ENCODE data around the gene SDHD. TPM values are rescaled to one million over a fixed set of nuclear protein-coding genes. Genes with fewer than 3 reads are reported as not detected.

The SDHD gene
- total and polyA plus RNA-seq, 9 of the 15 experiments (the other 6 are each of a cell fraction or from before 2014, with no cell fraction given) = 150 to 1,225 (median 215) TPM

DNA sequence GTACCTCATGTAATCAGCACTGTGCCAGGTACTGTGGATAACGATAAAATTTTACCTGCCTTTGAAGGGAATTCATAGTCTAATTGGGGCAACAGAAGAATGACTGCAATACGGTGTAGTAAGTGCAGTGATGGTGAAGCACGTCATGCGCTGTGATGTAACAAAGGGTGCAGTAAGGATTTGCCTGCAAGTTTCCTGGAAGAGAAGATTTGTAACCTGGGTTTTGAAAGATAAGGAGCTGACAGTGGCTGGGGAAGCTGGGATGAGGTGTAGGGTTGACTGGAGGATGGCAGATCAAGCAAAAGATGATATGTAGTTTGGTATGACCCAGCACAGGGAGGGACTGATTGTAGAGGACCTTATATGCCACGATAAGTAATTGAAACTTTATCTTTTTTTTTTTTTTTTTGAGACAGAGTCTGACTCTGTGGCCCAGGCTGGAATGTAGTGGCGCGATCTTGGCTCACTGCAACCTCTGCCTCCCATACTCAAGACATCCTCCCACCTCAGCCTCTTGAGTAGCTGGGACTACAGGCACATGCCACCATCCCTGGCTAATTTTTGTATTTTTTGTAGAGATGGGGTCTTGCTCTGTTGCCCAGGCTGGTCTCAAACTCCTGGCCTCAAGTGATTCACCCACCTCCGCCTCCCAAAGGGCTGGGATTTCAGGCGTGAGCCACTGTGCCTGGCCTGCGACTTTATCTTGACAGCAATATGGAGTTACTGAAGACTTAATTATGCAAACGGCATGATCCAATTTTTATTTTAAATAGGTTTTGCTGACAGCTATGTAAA lies 11.3 kb downstream of the SDHD start (continued):
- TF ChIP-seq RB1 (IDR thresholded peaks at IDR 0.05; ENCODE audit: low read depth) = no peak
- TF ChIP-seq, protein P1, sequence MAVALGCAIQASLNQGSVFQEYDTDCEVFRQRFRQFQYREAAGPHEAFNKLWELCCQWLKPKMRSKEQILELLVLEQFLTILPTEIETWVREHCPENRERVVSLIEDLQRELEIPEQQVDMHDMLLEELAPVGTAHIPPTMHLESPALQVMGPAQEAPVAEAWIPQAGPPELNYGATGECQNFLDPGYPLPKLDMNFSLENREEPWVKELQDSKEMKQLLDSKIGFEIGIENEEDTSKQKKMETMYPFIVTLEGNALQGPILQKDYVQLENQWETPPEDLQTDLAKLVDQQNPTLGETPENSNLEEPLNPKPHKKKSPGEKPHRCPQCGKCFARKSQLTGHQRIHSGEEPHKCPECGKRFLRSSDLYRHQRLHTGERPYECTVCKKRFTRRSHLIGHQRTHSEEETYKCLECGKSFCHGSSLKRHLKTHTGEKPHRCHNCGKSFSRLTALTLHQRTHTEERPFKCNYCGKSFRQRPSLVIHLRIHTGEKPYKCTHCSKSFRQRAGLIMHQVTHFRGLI (CRISPR knock-in tag; IDR thresholded peaks at IDR 0.05) = no peak
- TF ChIP-seq, protein P2, sequence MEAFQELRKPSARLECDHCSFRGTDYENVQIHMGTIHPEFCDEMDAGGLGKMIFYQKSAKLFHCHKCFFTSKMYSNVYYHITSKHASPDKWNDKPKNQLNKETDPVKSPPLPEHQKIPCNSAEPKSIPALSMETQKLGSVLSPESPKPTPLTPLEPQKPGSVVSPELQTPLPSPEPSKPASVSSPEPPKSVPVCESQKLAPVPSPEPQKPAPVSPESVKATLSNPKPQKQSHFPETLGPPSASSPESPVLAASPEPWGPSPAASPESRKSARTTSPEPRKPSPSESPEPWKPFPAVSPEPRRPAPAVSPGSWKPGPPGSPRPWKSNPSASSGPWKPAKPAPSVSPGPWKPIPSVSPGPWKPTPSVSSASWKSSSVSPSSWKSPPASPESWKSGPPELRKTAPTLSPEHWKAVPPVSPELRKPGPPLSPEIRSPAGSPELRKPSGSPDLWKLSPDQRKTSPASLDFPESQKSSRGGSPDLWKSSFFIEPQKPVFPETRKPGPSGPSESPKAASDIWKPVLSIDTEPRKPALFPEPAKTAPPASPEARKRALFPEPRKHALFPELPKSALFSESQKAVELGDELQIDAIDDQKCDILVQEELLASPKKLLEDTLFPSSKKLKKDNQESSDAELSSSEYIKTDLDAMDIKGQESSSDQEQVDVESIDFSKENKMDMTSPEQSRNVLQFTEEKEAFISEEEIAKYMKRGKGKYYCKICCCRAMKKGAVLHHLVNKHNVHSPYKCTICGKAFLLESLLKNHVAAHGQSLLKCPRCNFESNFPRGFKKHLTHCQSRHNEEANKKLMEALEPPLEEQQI (IDR thresholded peaks at IDR 0.05) = no peak
- no peak for TF ChIP-seq SNIP1 (IDR thresholded peaks at IDR 0.05; ENCODE audit: low read depth)
- peak; percentile 62; the same call in 1 of the 2 replicates for TF ChIP-seq NCOR1 (IDR thresholded peaks at IDR 0.05)
- no peak for TF ChIP-seq LEF1 (IDR thresholded peaks at IDR 0.05)
- no peak for TF ChIP-seq ZNF785 (CRISPR knock-in tag; IDR thresholded peaks at IDR 0.05)
- TF ChIP-seq ZNF384 (IDR thresholded peaks at IDR 0.05; ENCODE audit: low read depth, low read length) = peak; percentile 42; the same call in 1 of the 2 replicates
- TF ChIP-seq MTA1 (IDR thresholded peaks at IDR 0.05; ENCODE audit: borderline replicate concordance) = no peak; the same call in 1 of the 2 replicates
- TF ChIP-seq, protein P3, sequence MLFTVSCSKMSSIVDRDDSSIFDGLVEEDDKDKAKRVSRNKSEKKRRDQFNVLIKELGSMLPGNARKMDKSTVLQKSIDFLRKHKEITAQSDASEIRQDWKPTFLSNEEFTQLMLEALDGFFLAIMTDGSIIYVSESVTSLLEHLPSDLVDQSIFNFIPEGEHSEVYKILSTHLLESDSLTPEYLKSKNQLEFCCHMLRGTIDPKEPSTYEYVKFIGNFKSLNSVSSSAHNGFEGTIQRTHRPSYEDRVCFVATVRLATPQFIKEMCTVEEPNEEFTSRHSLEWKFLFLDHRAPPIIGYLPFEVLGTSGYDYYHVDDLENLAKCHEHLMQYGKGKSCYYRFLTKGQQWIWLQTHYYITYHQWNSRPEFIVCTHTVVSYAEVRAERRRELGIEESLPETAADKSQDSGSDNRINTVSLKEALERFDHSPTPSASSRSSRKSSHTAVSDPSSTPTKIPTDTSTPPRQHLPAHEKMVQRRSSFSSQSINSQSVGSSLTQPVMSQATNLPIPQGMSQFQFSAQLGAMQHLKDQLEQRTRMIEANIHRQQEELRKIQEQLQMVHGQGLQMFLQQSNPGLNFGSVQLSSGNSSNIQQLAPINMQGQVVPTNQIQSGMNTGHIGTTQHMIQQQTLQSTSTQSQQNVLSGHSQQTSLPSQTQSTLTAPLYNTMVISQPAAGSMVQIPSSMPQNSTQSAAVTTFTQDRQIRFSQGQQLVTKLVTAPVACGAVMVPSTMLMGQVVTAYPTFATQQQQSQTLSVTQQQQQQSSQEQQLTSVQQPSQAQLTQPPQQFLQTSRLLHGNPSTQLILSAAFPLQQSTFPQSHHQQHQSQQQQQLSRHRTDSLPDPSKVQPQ (CRISPR knock-in tag; IDR thresholded peaks at IDR 0.05; ENCODE audit: borderline replicate concordance) = no peak
- no peak for TF ChIP-seq ZNF830 (CRISPR knock-in tag; IDR thresholded peaks at IDR 0.05)
- no peak for TF ChIP-seq GTF2A2 (tag; IDR thresholded peaks at IDR 0.05)
- no peak for TF ChIP-seq THRAP3 (IDR thresholded peaks at IDR 0.05; ENCODE audit: borderline replicate concordance)
- TF ChIP-seq TCF7L2 (IDR thresholded peaks at IDR 0.05; ENCODE audit: low read depth, low read length) = no peak
- no peak for TF ChIP-seq FOXP4 (CRISPR knock-in tag; IDR thresholded peaks at IDR 0.05; ENCODE audit: borderline replicate concordance)
- TF ChIP-seq BDP1 (IDR thresholded peaks at IDR 0.05; ENCODE audit: insufficient read depth, insufficient read length) = no peak
- TF ChIP-seq RBM14 (IDR thresholded peaks at IDR 0.05; ENCODE audit: borderline replicate concordance, insufficient read depth, low read depth, low read length) = no peak
- TF ChIP-seq PRPF4 (IDR thresholded peaks at IDR 0.05; ENCODE audit: insufficient read depth, low read depth, low read length, poor library complexity, severe bottlenecking) = no peak

Measured in K562 (cell line).